Smooth muscle cell (in vitro differentiated cells): ENCODE measurements around the gene SORBS1. TPM values are rescaled to one million over a fixed set of nuclear protein-coding genes. Genes with fewer than 3 reads are reported as not detected.

Experiments used
- DNase-seq: peaks from one replicate; lab custom pipeline; 2025; ENCODE audit not compliant: unreplicated experiment; lab: John Stamatoyannopoulos, UW
- H2AFZ ChIP-seq: fragments of 200-600 bp; sonication (generic); 2 replicates; pipeline ENCODE4 v1.6.0; 2016; ENCODE audit warnings: antibody characterized with exemption, low read depth, mild to moderate bottlenecking
- H3F3A ChIP-seq: fragments of 200-600 bp; sonication (generic); 2 replicates; pipeline ENCODE4 v1.6.0; 2017; ENCODE audit warnings: antibody characterized with exemption, low read depth
- H3K27ac ChIP-seq: fragments of 200-600 bp; sonication (generic); 2 replicates; pipeline ENCODE4 v1.5.1; 2016; ENCODE audit warnings: low read depth, mild to moderate bottlenecking
- H3K27me3 ChIP-seq: fragments of 200-600 bp; sonication (generic); 2 replicates; pipeline ENCODE4 v1.6.1; 2016; ENCODE audit warnings: low read depth, mild to moderate bottlenecking
- H3K36me3 ChIP-seq: fragments of 200-600 bp; sonication (generic); 2 replicates; pipeline ENCODE4 v1.5.1; 2016; ENCODE audit warnings: low read depth
- H3K4me1 ChIP-seq: fragments of 200-600 bp; sonication (generic); 2 replicates; pipeline ENCODE4 v1.5.1; 2016; ENCODE audit warnings: low read depth
- H3K4me2 ChIP-seq: fragments of 200-600 bp; sonication (generic); 2 replicates; pipeline ENCODE4 v1.6.0; 2016; ENCODE audit warnings: mild to moderate bottlenecking
- H3K4me3 ChIP-seq: fragments of 200-600 bp; sonication (generic); 2 replicates; pipeline ENCODE4 v1.5.1; 2016; ENCODE audit warnings: mild to moderate bottlenecking
- H3K79me2 ChIP-seq: fragments of 200-600 bp; sonication (generic); 2 replicates; pipeline ENCODE4 v1.6.0; 2016; ENCODE audit warnings: low read depth, mild to moderate bottlenecking
- H3K9ac ChIP-seq: fragments of 200-600 bp; sonication (generic); 2 replicates; pipeline ENCODE4 v1.6.0; 2016; ENCODE audit warnings: low read depth
- H3K9me3 ChIP-seq: fragments of 200-600 bp; sonication (generic); replicated peaks from 2 replicates; pipeline ENCODE4 v1.5.1; 2016; ENCODE audit warnings: low read depth
- H4K20me1 ChIP-seq: fragments of 200-600 bp; sonication (generic); 2 replicates; pipeline ENCODE4 v1.6.0; 2016; ENCODE audit warnings: low read depth
- CTCF ChIP-seq: fragments of 200-600 bp; sonication (generic); IDR thresholded peaks from 2 replicates; pipeline ENCODE4 v1.5.1; 2017; ENCODE audit warnings: borderline replicate concordance, mild to moderate bottlenecking, antibody characterized with exemption; ENCODE audit not compliant: insufficient read depth, poor library complexity, severe bottlenecking
- WGBS: methylation state at CpG from one replicate; pipeline ENCODE4 v1.1.7; 2016; ENCODE audit warnings: low lambda C conversion rate; 5-methylcytosine and 5-hydroxymethylcytosine counted together
- polyA plus RNA-seq: library from polyadenylated mRNA; unstranded; fragments of >200 nt; fragmentation: Nextera tagmentation; extraction: Ambion mirVana; gene quantifications from 2 replicates; pipeline ENCODE4 v1.2.1, GENCODE V29; 2016
- total RNA-seq: library from RNA; depleted of rRNA; stranded (reverse); fragments of >200 nt; gene quantifications from 2 replicates; pipeline ENCODE4 v1.2.3, GENCODE V29; 2014

The SORBS1 gene
- total and polyA plus RNA-seq, 2 experiments from 2014 or later, result 14.6 to 21.0 TPM

- Histone ChIP-seq H3K4me2 (peak overlapping the region; percentile 94), H3K36me3 (no peaks in the 10 kb centered on the region), H4K20me1 (peaks cover 61% of the 10 kb centered on the region), H3K27ac (peak overlapping the region; percentile 69), H3K4me1 (peaks cover 4% of the 10 kb centered on the region), H3K27me3 (no peaks in the 10 kb centered on the region), H3K4me3 (peak overlapping the region; percentile 96), H2AFZ (no peak overlapping the region), H3K9ac (no peak overlapping the region), H3F3A (peaks cover 16% of the 10 kb centered on the region), H3K79me2 (peaks cover 72% of the 10 kb centered on the region), H3K9me3 (no peaks in the 10 kb centered on the region)
- DNase-seq, result no peak
- TF ChIP-seq CTCF, result no peak
- 74% methylated on average over 1 of the region's 1 CpG for WGBS
These were observed 272.9 kb downstream of the SORBS1 start for GRCh38 chr10:95288303-95288702.

GRCh38 chr10:95287281-95287680 lies 273.9 kb downstream of the SORBS1 start:
- peak overlapping the region; percentile 24 for H3K9ac ChIP-seq
- H3K4me1 ChIP-seq, result peaks cover 4% of the 10 kb centered on the region
- no peak overlapping the region for H2AFZ ChIP-seq
- H3K36me3 ChIP-seq, result no peaks in the 10 kb centered on the region
- H3K79me2 ChIP-seq, result peaks cover 82% of the 10 kb centered on the region
- no peaks in the 10 kb centered on the region for H3K9me3 ChIP-seq
- H3K27ac ChIP-seq, result peak overlapping the region; percentile 42
- H3K4me3 ChIP-seq, result peak overlapping the region; percentile 96
- H3K27me3 ChIP-seq, result no peaks in the 10 kb centered on the region
- no peak for DNase-seq
- peaks cover 21% of the 10 kb centered on the region for H3F3A ChIP-seq
- H3K4me2 ChIP-seq, result peak overlapping the region; percentile 94
- peaks cover 71% of the 10 kb centered on the region for H4K20me1 ChIP-seq
- 44% methylated on average over 3 of the region's 3 CpGs for WGBS
- no peak for TF ChIP-seq CTCF

GRCh38 chr10:95286707-95287106 lies 274.5 kb downstream of the SORBS1 start:
- H2AFZ ChIP-seq, result no peak overlapping the region
- WGBS, result 76% methylated on average over 1 of the region's 1 CpG
- H3K4me2 ChIP-seq, result peak overlapping the region; percentile 94
- peak overlapping the region; percentile 42 for H3K27ac ChIP-seq
- H3K27me3 ChIP-seq, result no peaks in the 10 kb centered on the region
- H3K36me3 ChIP-seq, result no peaks in the 10 kb centered on the region
- peak overlapping the region; percentile 24 for H3K9ac ChIP-seq
- no peak for TF ChIP-seq CTCF
- H3K9me3 ChIP-seq, result no peaks in the 10 kb centered on the region
- H3F3A ChIP-seq, result peaks cover 21% of the 10 kb centered on the region
- DNase-seq, result no peak
- peaks cover 86% of the 10 kb centered on the region for H3K79me2 ChIP-seq
- H4K20me1 ChIP-seq, result peaks cover 76% of the 10 kb centered on the region
- peaks cover 4% of the 10 kb centered on the region for H3K4me1 ChIP-seq
- no peak overlapping the region for H3K4me3 ChIP-seq

GRCh38 chr10:95285556-95285955 lies 275.6 kb downstream of the SORBS1 start:
- Histone ChIP-seq H3K36me3 (no peaks in the 10 kb centered on the region), H3K9me3 (no peaks in the 10 kb centered on the region), H3K79me2 (peaks cover 98% of the 10 kb centered on the region), H3F3A (peaks cover 15% of the 10 kb centered on the region), H2AFZ (no peak overlapping the region), H4K20me1 (peaks cover 88% of the 10 kb centered on the region), H3K4me2 (no peak overlapping the region), H3K27me3 (no peaks in the 10 kb centered on the region), H3K4me1 (peaks cover 4% of the 10 kb centered on the region), H3K9ac (no peak overlapping the region), H3K4me3 (no peak overlapping the region), H3K27ac (no peak overlapping the region)
- 94% methylated on average over 2 of the region's 2 CpGs for WGBS
- DNase-seq, result no peak
- no peak for TF ChIP-seq CTCF
